Skin of body (tissue), 3 donors: Measurements from ENCODE around the gene TRAK1. TPM values are rescaled to one million over a fixed set of nuclear protein-coding genes. Genes with fewer than 3 reads are reported as not detected.

Experiments
- DNase-seq: peaks from one replicate; lab custom pipeline; 2025; lab: John Stamatoyannopoulos, UW
- small RNA-seq: library from RNA; depleted of rRNA; stranded (forward); fragments of <200 nt; gene quantifications from one replicate; pipeline ENCODE3, GENCODE V24; 2014; ENCODE audit warnings: low replicate concordance
- total RNA-seq: library from RNA; depleted of rRNA; stranded (reverse); fragments of >200 nt; gene quantifications from one replicate; pipeline ENCODE4 v1.2.3, GENCODE V29; 2014

The TRAK1 gene
- total RNA-seq, 1 donor from 2014 or later = 36.4 TPM

GRCh38 chr3:42271786-42272185, 180.6 kb downstream of the TRAK1 start:
- no peak for DNase-seq

- DNase-seq = no peak
Measured at GRCh38 chr3:42273361-42273760, 182.2 kb downstream of the TRAK1 start.

- DNase-seq = no peak
Measured at GRCh38 chr3:42274266-42274665, 183.1 kb downstream of the TRAK1 start.

- DNase-seq = no peak
Measured at GRCh38 chr3:42275217-42275616, 184.1 kb downstream of the TRAK1 start.

Small RNAs within 50 kb of the gene (small RNA-seq; reads per million reads assigned to genes)
- not detected for gene RNU4-78P

Other genes with a start within 250 kb of the TRAK1 start
- gene ULK4, start 129.3 kb upstream of the TRAK1 start, total RNA-seq = 10.8 TPM
- gene CCK, start 174.8 kb downstream of the TRAK1 start, total RNA-seq = 1.6 TPM